ENCODE results near the gene PGPEP1. TPM values are rescaled to one million over a fixed set of nuclear protein-coding genes. Genes with fewer than 3 reads are reported as not detected.
A peak's percentile ranks its signal among the peaks of the same experiment; 100 is the strongest.

PGPEP1 gene
- total RNA-seq: 19.3 and 21.9 TPM in 2 replicates

GRCh38 chr19:18340190-18340989 is at the start of gene PGPEP1:
Gene PGPEP1, plus strand, starts transcription at chr19:18340598. Its CDS starts 84 bp downstream, at chr19:18340682.

GRCh38 chr19:18322759-18323460 is 17.5 kb upstream of the PGPEP1 start, which contains the start of gene LSM4:
Gene LSM4, minus strand, starts transcription at chr19:18323076. Its CDS starts 56 bp downstream, at chr19:18323020.

GRCh38 chr19:18385675-18386542 is 45.5 kb downstream of the PGPEP1 start, which contains the start of gene GDF15:
Gene GDF15, plus strand, starts transcription at chr19:18386158. Its CDS starts 32 bp downstream, at chr19:18386190.

GRCh38 chr19:18397242-18398202 is 57.1 kb downstream of the PGPEP1 start, which contains the start of gene LRRC25:
Gene LRRC25, minus strand, starts transcription at chr19:18397622. Its CDS starts 659 bp downstream, at chr19:18396963.

GRCh38 chr19:18419195-18419698 is 78.8 kb downstream of the PGPEP1 start, which contains the start of gene SSBP4:
Gene SSBP4, plus strand, starts transcription at chr19:18419398. Its CDS starts 251 bp downstream, at chr19:18419649.

Small RNA genes within 50 kb of the gene (small RNA-seq; reads per million reads assigned to genes)
- gene MIR3189 (0.93 reads per million, percentile 56 among the genes with 10 or more reads in this experiment), gene RN7SL513P (not detected)

Other genes with a start within 250 kb of the PGPEP1 start
- 2.0 and 2.8 TPM in 2 replicates for gene MAST3, start 242.8 kb upstream of the PGPEP1 start, total RNA-seq
- gene PIK3R2, start 187.4 kb upstream of the PGPEP1 start, total RNA-seq: 10.8 and 11.1 TPM in 2 replicates
- gene IFI30, start 166.8 kb upstream of the PGPEP1 start, total RNA-seq: 0.48 TPM in 1 of 2 replicates, not detected in the other
- gene MPV17L2, start 147.4 kb upstream of the PGPEP1 start, total RNA-seq: 12.1 and 12.7 TPM in 2 replicates
- gene RAB3A, start 136.6 kb upstream of the PGPEP1 start, total RNA-seq: 0.65 and 0.67 TPM in 2 replicates
- gene PDE4C, start 114.2 kb upstream of the PGPEP1 start, total RNA-seq: 0.33 TPM in 1 of 2 replicates, not detected in the other
- gene IQCN, start 66.1 kb upstream of the PGPEP1 start, total RNA-seq: 0.29 and 0.33 TPM in 2 replicates
- 91.6 and 136 TPM in 2 replicates for gene JUND, start 59.0 kb upstream of the PGPEP1 start, total RNA-seq
- gene LSM4, start 17.5 kb upstream of the PGPEP1 start, total RNA-seq: 120 and 135 TPM in 2 replicates
- gene GDF15, start 45.6 kb downstream of the PGPEP1 start, total RNA-seq: 87.0 and 159 TPM in 2 replicates
- gene LRRC25, start 57.0 kb downstream of the PGPEP1 start, total RNA-seq: not detected in 2 replicates
- gene SSBP4, start 78.8 kb downstream of the PGPEP1 start, total RNA-seq: 93.7 and 138 TPM in 2 replicates
- 26.7 and 47.4 TPM in 2 replicates for gene ISYNA1, start 97.5 kb downstream of the PGPEP1 start, total RNA-seq
- 18.0 and 19.9 TPM in 2 replicates for gene ELL, start 181.5 kb downstream of the PGPEP1 start, total RNA-seq
- gene FKBP8, start 203.0 kb downstream of the PGPEP1 start, total RNA-seq: 150 and 249 TPM in 2 replicates
- gene KXD1, start 217.3 kb downstream of the PGPEP1 start, total RNA-seq: 123 and 137 TPM in 2 replicates
- gene UBA52, start 231.3 kb downstream of the PGPEP1 start, total RNA-seq: 813 and 914 TPM in 2 replicates
- 53.1 and 59.8 TPM in 2 replicates for gene REX1BD, start 248.2 kb downstream of the PGPEP1 start, total RNA-seq